Measurements from ENCODE around the gene DOCK3.

Gene DOCK3

DNA sequence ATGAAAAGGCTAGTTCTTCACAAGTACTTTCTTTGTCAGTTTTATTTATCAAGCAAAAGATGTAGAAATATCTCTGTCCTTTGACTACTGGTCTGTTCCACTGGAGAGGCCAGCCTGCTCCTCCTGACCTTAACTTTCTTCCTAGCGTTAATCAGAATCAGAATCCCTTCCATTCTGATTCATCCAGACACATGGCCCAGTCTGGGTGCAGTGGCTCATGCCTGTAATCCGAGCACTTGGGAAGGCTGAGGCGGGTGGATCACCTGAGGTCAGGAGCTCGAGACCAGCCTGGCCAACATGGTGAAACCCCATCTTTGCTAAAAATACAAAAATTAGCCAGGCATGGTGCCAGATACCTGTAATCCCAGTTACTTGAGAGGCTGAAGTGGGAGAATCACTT, 678.4 kb downstream of the DOCK3 start:
- DNase-seq (ENCODE audit: low read depth in 1 of 2, low spot score in 1 of 2) = no peak
- Histone ChIP-seq H3K4me3 (replicated peaks; ENCODE audit: insufficient read depth, low read length) (no peak overlapping the region), H3K27ac (replicated peaks) (no peak overlapping the region), H3K27me3 (ENCODE audit: insufficient read depth, poor library complexity, severe bottlenecking) (no peaks in the 10 kb centered on the region)
- no peak for TF ChIP-seq GABPA (IDR thresholded peaks at IDR 0.05; ENCODE audit: low read depth)
- TF ChIP-seq, protein P1, sequence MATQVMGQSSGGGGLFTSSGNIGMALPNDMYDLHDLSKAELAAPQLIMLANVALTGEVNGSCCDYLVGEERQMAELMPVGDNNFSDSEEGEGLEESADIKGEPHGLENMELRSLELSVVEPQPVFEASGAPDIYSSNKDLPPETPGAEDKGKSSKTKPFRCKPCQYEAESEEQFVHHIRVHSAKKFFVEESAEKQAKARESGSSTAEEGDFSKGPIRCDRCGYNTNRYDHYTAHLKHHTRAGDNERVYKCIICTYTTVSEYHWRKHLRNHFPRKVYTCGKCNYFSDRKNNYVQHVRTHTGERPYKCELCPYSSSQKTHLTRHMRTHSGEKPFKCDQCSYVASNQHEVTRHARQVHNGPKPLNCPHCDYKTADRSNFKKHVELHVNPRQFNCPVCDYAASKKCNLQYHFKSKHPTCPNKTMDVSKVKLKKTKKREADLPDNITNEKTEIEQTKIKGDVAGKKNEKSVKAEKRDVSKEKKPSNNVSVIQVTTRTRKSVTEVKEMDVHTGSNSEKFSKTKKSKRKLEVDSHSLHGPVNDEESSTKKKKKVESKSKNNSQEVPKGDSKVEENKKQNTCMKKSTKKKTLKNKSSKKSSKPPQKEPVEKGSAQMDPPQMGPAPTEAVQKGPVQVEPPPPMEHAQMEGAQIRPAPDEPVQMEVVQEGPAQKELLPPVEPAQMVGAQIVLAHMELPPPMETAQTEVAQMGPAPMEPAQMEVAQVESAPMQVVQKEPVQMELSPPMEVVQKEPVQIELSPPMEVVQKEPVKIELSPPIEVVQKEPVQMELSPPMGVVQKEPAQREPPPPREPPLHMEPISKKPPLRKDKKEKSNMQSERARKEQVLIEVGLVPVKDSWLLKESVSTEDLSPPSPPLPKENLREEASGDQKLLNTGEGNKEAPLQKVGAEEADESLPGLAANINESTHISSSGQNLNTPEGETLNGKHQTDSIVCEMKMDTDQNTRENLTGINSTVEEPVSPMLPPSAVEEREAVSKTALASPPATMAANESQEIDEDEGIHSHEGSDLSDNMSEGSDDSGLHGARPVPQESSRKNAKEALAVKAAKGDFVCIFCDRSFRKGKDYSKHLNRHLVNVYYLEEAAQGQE (IDR thresholded peaks at IDR 0.05; ENCODE audit: insufficient replicate concordance, low read depth) = no peak

DNA sequence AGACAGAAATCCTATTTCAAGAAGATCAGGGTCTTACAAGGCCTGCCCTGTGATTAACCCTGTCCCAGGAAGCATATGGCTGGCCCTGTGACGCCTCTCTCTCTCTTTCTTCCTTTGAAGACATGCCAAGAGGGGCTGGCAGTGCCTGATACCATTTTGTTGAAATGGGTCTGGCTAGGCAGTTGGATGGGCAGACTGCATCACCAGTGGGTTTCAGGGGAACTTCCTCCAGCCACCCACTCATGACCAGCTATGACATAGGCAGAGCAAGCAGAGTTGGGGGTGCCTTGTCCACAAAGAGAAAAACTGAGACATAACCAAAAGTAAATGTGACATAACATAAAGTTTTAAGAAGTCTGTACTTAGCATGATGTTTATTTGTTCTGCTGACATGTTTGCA, 679.0 kb downstream of the DOCK3 start:
- Histone ChIP-seq H3K4me3 (replicated peaks; ENCODE audit: insufficient read depth, low read length) (no peak overlapping the region), H3K27ac (replicated peaks) (no peak overlapping the region), H3K27me3 (ENCODE audit: insufficient read depth, poor library complexity, severe bottlenecking) (no peaks in the 10 kb centered on the region)
- no peak for DNase-seq (ENCODE audit: low read depth in 1 of 2, low spot score in 1 of 2)
- TF ChIP-seq, protein P2, sequence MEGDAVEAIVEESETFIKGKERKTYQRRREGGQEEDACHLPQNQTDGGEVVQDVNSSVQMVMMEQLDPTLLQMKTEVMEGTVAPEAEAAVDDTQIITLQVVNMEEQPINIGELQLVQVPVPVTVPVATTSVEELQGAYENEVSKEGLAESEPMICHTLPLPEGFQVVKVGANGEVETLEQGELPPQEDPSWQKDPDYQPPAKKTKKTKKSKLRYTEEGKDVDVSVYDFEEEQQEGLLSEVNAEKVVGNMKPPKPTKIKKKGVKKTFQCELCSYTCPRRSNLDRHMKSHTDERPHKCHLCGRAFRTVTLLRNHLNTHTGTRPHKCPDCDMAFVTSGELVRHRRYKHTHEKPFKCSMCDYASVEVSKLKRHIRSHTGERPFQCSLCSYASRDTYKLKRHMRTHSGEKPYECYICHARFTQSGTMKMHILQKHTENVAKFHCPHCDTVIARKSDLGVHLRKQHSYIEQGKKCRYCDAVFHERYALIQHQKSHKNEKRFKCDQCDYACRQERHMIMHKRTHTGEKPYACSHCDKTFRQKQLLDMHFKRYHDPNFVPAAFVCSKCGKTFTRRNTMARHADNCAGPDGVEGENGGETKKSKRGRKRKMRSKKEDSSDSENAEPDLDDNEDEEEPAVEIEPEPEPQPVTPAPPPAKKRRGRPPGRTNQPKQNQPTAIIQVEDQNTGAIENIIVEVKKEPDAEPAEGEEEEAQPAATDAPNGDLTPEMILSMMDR (IDR thresholded peaks at IDR 0.05; ENCODE audit: insufficient read depth, low read length) = no peak
- TF ChIP-seq GABPA (IDR thresholded peaks at IDR 0.05; ENCODE audit: low read depth) = no peak
- TF ChIP-seq SPI1 (IDR thresholded peaks at IDR 0.05; ENCODE audit: borderline replicate concordance, low read depth) = no peak
- no peak for TF ChIP-seq POLR2AphosphoS5 (IDR thresholded peaks at IDR 0.05; ENCODE audit: low read depth)
- TF ChIP-seq, protein P1 (IDR thresholded peaks at IDR 0.05; ENCODE audit: insufficient replicate concordance, low read depth) = no peak

DNA sequence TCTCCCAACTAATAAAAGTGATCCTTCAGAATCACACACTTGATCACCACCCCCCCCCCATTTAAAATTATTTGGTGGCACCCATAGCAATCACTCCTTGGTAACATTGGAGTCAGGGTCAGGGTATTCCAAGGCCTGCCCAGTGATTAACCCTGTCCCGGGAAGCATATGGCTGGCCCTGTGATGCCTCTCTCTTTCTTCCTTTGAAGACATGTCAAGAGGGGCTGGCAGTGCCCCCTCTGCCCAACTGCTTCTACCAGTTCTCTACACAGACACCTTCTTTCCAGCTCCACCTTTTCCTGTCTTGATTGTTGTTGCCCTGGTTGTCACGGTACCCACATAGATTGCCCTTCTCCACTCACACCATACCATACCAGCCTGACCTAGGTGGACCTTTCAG, 679.4 kb downstream of the DOCK3 start:
- Histone ChIP-seq H3K27me3 (ENCODE audit: insufficient read depth, poor library complexity, severe bottlenecking) (no peaks in the 10 kb centered on the region), H3K4me3 (replicated peaks; ENCODE audit: insufficient read depth, low read length) (no peak overlapping the region), H3K27ac (replicated peaks) (no peak overlapping the region)
- TF ChIP-seq POLR2AphosphoS5 (IDR thresholded peaks at IDR 0.05; ENCODE audit: low read depth) = no peak
- no peak for DNase-seq (ENCODE audit: low read depth in 1 of 2, low spot score in 1 of 2)

DNA sequence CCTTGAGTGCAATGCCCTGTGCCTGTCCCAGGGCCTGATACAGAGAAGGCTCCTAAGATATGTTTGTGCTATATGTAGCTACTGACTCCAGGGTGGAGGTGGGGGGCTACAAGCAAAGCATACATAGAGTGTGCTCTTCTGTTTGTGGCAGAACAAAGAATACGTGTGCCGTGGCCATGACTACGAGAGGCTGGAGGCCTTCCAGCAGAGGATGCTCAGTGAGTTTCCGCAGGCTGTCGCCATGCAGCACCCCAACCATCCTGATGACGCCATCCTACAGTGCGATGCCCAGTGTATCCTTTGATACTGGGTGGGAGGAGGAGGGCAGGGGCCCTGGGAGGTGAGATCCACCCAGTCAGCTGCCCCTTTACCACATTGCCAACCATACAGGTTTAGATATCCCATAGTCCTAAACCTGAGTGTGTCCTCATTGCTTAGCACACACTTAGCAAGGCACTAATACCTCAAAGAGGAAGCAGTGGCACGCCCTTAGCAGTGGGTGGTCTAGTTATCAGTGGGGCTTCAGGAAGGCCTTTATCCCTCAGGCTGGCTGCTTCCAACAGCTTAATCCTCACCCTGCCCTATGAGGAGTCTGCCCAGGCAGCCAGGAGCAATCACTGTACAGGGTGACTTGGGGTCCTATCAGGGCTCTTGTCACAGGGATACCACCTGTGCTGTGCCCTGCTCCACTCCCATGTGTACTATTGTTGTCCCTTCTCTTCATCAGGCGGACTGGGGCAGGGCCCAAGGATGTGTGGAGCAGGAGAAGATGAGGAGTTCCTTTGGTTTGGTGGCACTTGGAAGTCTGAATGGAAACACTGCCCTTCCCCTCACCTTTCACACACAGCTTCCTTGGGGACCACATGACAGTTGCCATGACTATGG, 680.2 kb downstream of the DOCK3 start:
- Histone ChIP-seq H3K27ac (replicated peaks) (no peak overlapping the region), H3K4me3 (replicated peaks; ENCODE audit: insufficient read depth, low read length) (no peak overlapping the region), H3K27me3 (ENCODE audit: insufficient read depth, poor library complexity, severe bottlenecking) (no peaks in the 10 kb centered on the region)
- no peak for DNase-seq (ENCODE audit: low read depth in 1 of 2, low spot score in 1 of 2)
- TF ChIP-seq, protein P1 (IDR thresholded peaks at IDR 0.05; ENCODE audit: insufficient replicate concordance, low read depth) = no peak
- TF ChIP-seq POLR2AphosphoS5 (IDR thresholded peaks at IDR 0.05; ENCODE audit: low read depth) = no peak
- TF ChIP-seq, protein P2 (IDR thresholded peaks at IDR 0.05; ENCODE audit: insufficient read depth, low read length) = no peak
- no peak for TF ChIP-seq SPI1 (IDR thresholded peaks at IDR 0.05; ENCODE audit: borderline replicate concordance, low read depth)
- TF ChIP-seq GABPA (IDR thresholded peaks at IDR 0.05; ENCODE audit: low read depth) = no peak

Data from HL-60 (cell line).